Coronary artery (tissue), 2 donors: Measurements from ENCODE around the gene ZNF684.

Source experiments
- DNase-seq: peaks from one replicate; pipeline ENCODE4 v3.0.0-alpha.2; 2017; ENCODE audit warnings: low spot score
- H3K27ac ChIP-seq, 2 donors: fragments of 200-600 bp; sonication (generic); one replicate each; pipeline ENCODE4 v1.5.1; 2016 to 2019
- H3K4me3 ChIP-seq: fragments of 200-600 bp; sonication (generic); 2 replicates; pipeline ENCODE4 v1.5.1; 2016; ENCODE audit warnings: mild to moderate bottlenecking, moderate library complexity
- CTCF ChIP-seq: fragments of 200-600 bp; sonication (generic); IDR thresholded peaks from one replicate; pipeline ENCODE4 v1.5.1; 2019; ENCODE audit warnings: antibody characterized with exemption

The ZNF684 gene

GRCh38 chr1:40595623-40596022 is 64.2 kb downstream of the ZNF684 start:
- no peak overlapping the region for H3K4me3 ChIP-seq
- no peak for TF ChIP-seq CTCF
- no peak overlapping the region for H3K27ac ChIP-seq
- no peak for DNase-seq
